ENCODE results near the gene ZNF330. TPM values are rescaled to one million over a fixed set of nuclear protein-coding genes. Genes with fewer than 3 reads are reported as not detected.
"Not testable (repeated sequence)": the region's sequence is repeated elsewhere in the genome, so short reads cannot be mapped to it uniquely, and the experiment has no call there.

The ZNF330 gene
- 60.1 and 87.7 TPM in 2 replicates for total RNA-seq
- polyA plus RNA-seq: 83.7 and 121 TPM in 2 replicates

GRCh38 chr4:141220691-141221659 is at the start of gene ZNF330:
ZNF330 (plus strand) TSS chr4:141220895; CDS start chr4:141222372, 1,477 bp downstream.
- Histone ChIP-seq H3K27me3 (no peaks in the 10 kb centered on the region), H3K9me3 (ENCODE audit: low read depth) (no peaks in the 10 kb centered on the region), H3K4me1 (ENCODE audit: low read depth) (peaks cover 11% of the 10 kb centered on the region), H3K36me3 (peaks cover 26% of the 10 kb centered on the region), H3K27ac (peak within 1 kb of the TSS; percentile 96), H3K4me3 (peak within 1 kb of the TSS; percentile 89)
- peak; percentile 89 to 95 for DNase-seq (ENCODE audit: low read depth in 1 of 2, low spot score in 1 of 2)
- peak; percentile 24 for TF ChIP-seq CTCF (IDR thresholded peaks at IDR 0.05; ENCODE audit: low read depth, low read length)

- DNase-seq (ENCODE audit: low read depth in 1 of 2, low spot score in 1 of 2): no peak
- no peak for TF ChIP-seq CTCF (IDR thresholded peaks at IDR 0.05; ENCODE audit: low read depth, low read length)
- Histone ChIP-seq H3K9me3 (ENCODE audit: low read depth) (no peaks in the 10 kb centered on the region), H3K27ac (no peak overlapping the region), H3K36me3 (no peaks in the 10 kb centered on the region), H3K4me1 (ENCODE audit: low read depth) (no peaks in the 10 kb centered on the region), H3K4me3 (no peak overlapping the region), H3K27me3 (peaks cover 12% of the 10 kb centered on the region)
These were observed 46.2 kb upstream of the ZNF330 start for GRCh38 chr4:141174457-141174856.

- no peaks in the 10 kb centered on the region for H3K9me3 ChIP-seq (ENCODE audit: low read depth)
- no peak overlapping the region for H3K4me3 ChIP-seq
- H3K27ac ChIP-seq: no peak overlapping the region
- no peak for DNase-seq (ENCODE audit: low read depth in 1 of 2, low spot score in 1 of 2)
- no peaks in the 10 kb centered on the region for H3K36me3 ChIP-seq
- H3K4me1 ChIP-seq (ENCODE audit: low read depth): no peaks in the 10 kb centered on the region
- TF ChIP-seq CTCF (IDR thresholded peaks at IDR 0.05; ENCODE audit: low read depth, low read length): no peak
- H3K27me3 ChIP-seq: peaks cover 1% of the 10 kb centered on the region
These were observed 43.5 kb upstream of the ZNF330 start for GRCh38 chr4:141177171-141177570.

- no peak overlapping the region for H3K4me3 ChIP-seq
- no peak for DNase-seq (ENCODE audit: low read depth in 1 of 2, low spot score in 1 of 2)
- no peak overlapping the region for H3K27ac ChIP-seq
- no peaks in the 10 kb centered on the region for H3K36me3 ChIP-seq
- H3K9me3 ChIP-seq (ENCODE audit: low read depth): no peaks in the 10 kb centered on the region
- TF ChIP-seq CTCF (IDR thresholded peaks at IDR 0.05; ENCODE audit: low read depth, low read length): no peak
- H3K27me3 ChIP-seq: no peaks in the 10 kb centered on the region
- H3K4me1 ChIP-seq (ENCODE audit: low read depth): no peaks in the 10 kb centered on the region
These were observed 41.0 kb upstream of the ZNF330 start for GRCh38 chr4:141179474-141180373.

- H3K27ac ChIP-seq: no peak overlapping the region
- no peak for DNase-seq (ENCODE audit: low read depth in 1 of 2, low spot score in 1 of 2)
- H3K27me3 ChIP-seq: no peaks in the 10 kb centered on the region
- H3K9me3 ChIP-seq (ENCODE audit: low read depth): no peaks in the 10 kb centered on the region
- no peak for TF ChIP-seq CTCF (IDR thresholded peaks at IDR 0.05; ENCODE audit: low read depth, low read length)
- H3K36me3 ChIP-seq: no peaks in the 10 kb centered on the region
- H3K4me3 ChIP-seq: no peak overlapping the region
- H3K4me1 ChIP-seq (ENCODE audit: low read depth): no peaks in the 10 kb centered on the region
These were observed 39.5 kb upstream of the ZNF330 start for GRCh38 chr4:141180991-141181761.

- H3K27ac ChIP-seq; H3K9me3 ChIP-seq (ENCODE audit: low read depth); H3K27me3 ChIP-seq; H3K4me3 ChIP-seq; DNase-seq (ENCODE audit: low read depth in 1 of 2, low spot score in 1 of 2); H3K36me3 ChIP-seq; H3K4me1 ChIP-seq (ENCODE audit: low read depth): not testable (repeated sequence)
These were observed 37.2 kb upstream of the ZNF330 start for GRCh38 chr4:141183491-141183890.

All from cardiac muscle cell (in vitro differentiated cells and primary cell).